AG09309 (cell line): ENCODE measurements around the gene GAS6.

Experiments used
- DNase-seq: peaks from one replicate; pipeline ENCODE4 v3.0.0-alpha.2; 2010; ENCODE audit warnings: low read depth
- H3K4me3 ChIP-seq: 2 replicates; pipeline ENCODE4 v1.5.1; 2011; ENCODE audit warnings: mild to moderate bottlenecking, low read depth, low read length, moderate library complexity; ENCODE audit not compliant: control insufficient read depth
- TF ChIP-seq, protein P1 (sequence below): IDR thresholded peaks from 2 replicates; pipeline ENCODE4 v1.5.1; 2011; ENCODE audit warnings: mild to moderate bottlenecking, low read depth, low read length, inconsistent platforms; ENCODE audit not compliant: insufficient read depth, control insufficient read depth; ENCODE audit errors: missing control alignments

The GAS6 gene

GRCh38 chr13:113818700-113819295, 45.1 kb downstream of the GAS6 start:
- DNase-seq: no peak
- TF ChIP-seq, protein P1, sequence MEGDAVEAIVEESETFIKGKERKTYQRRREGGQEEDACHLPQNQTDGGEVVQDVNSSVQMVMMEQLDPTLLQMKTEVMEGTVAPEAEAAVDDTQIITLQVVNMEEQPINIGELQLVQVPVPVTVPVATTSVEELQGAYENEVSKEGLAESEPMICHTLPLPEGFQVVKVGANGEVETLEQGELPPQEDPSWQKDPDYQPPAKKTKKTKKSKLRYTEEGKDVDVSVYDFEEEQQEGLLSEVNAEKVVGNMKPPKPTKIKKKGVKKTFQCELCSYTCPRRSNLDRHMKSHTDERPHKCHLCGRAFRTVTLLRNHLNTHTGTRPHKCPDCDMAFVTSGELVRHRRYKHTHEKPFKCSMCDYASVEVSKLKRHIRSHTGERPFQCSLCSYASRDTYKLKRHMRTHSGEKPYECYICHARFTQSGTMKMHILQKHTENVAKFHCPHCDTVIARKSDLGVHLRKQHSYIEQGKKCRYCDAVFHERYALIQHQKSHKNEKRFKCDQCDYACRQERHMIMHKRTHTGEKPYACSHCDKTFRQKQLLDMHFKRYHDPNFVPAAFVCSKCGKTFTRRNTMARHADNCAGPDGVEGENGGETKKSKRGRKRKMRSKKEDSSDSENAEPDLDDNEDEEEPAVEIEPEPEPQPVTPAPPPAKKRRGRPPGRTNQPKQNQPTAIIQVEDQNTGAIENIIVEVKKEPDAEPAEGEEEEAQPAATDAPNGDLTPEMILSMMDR: no peak
- no peak overlapping the region for H3K4me3 ChIP-seq

GRCh38 chr13:113817860-113818691, 45.8 kb downstream of the GAS6 start:
- TF ChIP-seq, protein P1: no peak
- DNase-seq: no peak
- H3K4me3 ChIP-seq: no peak overlapping the region

- H3K4me3 ChIP-seq: no peak overlapping the region
- TF ChIP-seq, protein P1: peak; percentile 83
- DNase-seq: peak; percentile 66
Measured at GRCh38 chr13:113816946-113817859, 46.7 kb downstream of the GAS6 start.

- no peak for DNase-seq
- TF ChIP-seq, protein P1: no peak
- H3K4me3 ChIP-seq: no peak overlapping the region
Measured at GRCh38 chr13:113816254-113816929, 47.5 kb downstream of the GAS6 start.

DNA sequence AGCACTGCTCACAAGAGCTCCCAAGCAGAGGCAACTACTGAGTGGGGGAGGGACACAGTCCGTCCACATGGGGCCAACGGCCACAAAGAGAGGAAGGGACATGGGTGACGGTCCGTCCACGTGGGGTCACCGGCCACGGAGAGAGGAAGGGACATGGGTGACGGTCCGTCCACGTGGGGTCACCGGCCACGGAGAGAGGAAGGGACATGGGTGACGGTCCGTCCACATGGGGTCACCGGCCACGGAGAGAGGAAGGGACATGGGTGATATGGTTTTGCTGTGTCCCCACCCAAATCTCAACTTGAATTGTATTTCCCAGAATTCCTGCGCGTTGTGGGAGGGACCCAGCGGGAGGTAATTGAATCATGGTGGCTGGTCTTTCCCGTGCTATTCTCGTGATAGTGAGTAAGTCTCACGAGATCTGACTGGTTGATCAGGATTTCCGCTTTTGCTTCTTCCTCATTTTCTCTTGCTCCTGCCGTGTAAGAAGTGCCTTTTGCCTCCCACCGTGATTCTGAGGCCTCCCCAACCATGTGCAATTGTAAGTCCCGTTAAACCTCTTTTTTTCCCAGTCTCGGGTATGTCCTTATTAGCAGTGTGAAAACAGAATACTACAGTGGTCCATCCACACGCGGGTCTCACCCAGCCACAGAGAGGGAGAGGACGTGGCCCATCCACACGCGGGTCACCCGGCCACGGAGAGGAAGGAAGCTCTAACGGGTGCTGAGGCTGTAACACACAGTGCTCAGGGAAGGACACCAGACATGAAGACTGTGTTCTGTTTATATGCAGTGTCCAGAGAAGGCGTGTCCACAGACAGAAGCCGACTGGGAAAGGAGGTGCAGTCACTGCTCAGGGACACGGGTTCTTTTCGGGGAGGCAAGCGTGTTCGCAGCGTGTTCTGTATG, 48.5 kb downstream of the GAS6 start:
- DNase-seq: no peak

More for the DNA sequence above, 48.5 kb downstream of the GAS6 start:
- H3K4me3 ChIP-seq: no peak overlapping the region
- TF ChIP-seq, protein P1: no peak
